Measurements from ENCODE around the gene ADCY2. TPM values are rescaled to one million over a fixed set of nuclear protein-coding genes. Genes with fewer than 3 reads are reported as not detected.

ADCY2 gene
- total RNA-seq, 2 experiments from 2014 or later, result not detected

- Mint-ChIP-seq H3K36me3 (ENCODE audit: low read depth) (no peaks in the 10 kb centered on the region), H3K27me3 (peaks cover 29% of the 10 kb centered on the region), H3K9me3 (no peaks in the 10 kb centered on the region), H3K4me1 (ENCODE audit: low read depth) (no peaks in the 10 kb centered on the region), H3K27ac (no peak overlapping the region), H3K4me3 (no peak overlapping the region)
- POLR2A ChIA-PET, result no interaction called here
- intact Hi-C loops (cut with micrococcal nuclease), result no loop called here
- no peak for ATAC-seq
- no peak for DNase-seq
- CTCF ChIA-PET, result interaction anchor here (1.1 kb wide), 1 partner anchor 12 kb away, joined by 3 read pairs; no protein-coding TSS in a partner anchor
- no peak for TF ChIP-seq CTCF (IDR thresholded peaks at IDR 0.05)
Measured at GRCh38 chr5:7756453-7756852, 360.5 kb downstream of the ADCY2 start.

- Mint-ChIP-seq H3K27me3 (peaks cover 17% of the 10 kb centered on the region), H3K27ac (no peak overlapping the region), H3K9me3 (no peaks in the 10 kb centered on the region), H3K36me3 (ENCODE audit: low read depth) (no peaks in the 10 kb centered on the region), H3K4me1 (ENCODE audit: low read depth) (no peaks in the 10 kb centered on the region), H3K4me3 (no peak overlapping the region)
- ChIA-PET POLR2A (no interaction called here), CTCF (no interaction called here)
- DNase-seq (no peak), ATAC-seq (no peak)
- intact Hi-C loops (cut with micrococcal nuclease), result no loop called here
- TF ChIP-seq CTCF (IDR thresholded peaks at IDR 0.05), result no peak
Measured at GRCh38 chr5:7759257-7759871, 363.4 kb downstream of the ADCY2 start.

DNA sequence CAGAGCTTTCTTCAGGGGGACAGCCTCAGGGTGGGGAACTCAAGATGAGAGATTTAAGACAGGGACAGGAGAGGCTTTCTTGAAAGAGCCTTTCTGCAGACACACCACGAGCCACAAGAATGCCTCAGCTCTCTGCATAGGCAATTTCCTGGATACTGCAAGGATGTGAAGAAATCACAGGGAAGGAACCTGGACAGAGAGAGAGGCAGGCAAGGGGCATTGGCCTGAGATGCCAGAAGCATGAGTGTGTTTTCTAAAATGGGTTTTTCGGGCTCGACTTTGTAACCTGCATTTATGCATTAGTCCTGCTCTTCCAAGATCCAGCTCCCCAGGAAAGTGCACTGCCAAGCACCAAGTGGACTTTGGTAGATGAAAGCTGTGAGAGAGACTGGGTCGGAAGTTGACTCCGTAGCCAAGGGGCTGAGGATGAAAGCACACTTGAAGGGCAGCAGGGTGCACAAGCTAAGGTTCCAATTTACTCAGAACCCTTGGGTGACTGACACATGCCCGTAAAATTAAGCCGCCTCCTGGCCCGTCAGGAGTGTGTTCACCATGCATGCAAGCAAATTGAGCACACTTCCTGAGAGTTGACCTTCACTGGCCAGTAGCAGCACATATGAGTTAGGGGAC lies 364.1 kb downstream of the ADCY2 start:
- no peak overlapping the region for H3K4me3 Mint-ChIP-seq

DNA sequence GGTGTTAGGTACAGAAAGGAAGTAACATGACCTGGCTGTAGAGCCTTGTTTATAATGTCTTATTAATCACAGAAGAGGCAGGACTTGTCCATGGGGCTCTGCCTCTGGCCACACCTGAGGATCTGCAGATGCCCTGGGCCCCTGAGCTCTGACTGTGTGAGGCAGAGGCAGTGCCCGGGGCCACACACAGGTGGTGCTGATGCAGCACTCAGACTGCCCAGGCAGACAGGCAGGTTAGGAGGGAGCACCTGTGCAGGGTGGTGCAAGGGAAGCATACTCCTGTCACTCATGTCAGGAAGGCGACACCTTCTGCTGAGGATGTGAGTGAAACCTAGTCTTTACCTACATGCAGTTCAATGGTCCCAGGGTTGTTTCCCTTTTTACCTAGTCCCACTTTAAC lies 366.3 kb downstream of the ADCY2 start:
- no peak for ATAC-seq
- no peaks in the 10 kb centered on the region for H3K36me3 Mint-ChIP-seq (ENCODE audit: low read depth)
- H3K27ac Mint-ChIP-seq, result no peak overlapping the region
- H3K4me3 Mint-ChIP-seq, result no peak overlapping the region
- CTCF ChIA-PET, result interaction anchor here (1.3 kb wide), 1 partner anchor 8 kb away, joined by 3 read pairs; no protein-coding TSS in a partner anchor
- TF ChIP-seq CTCF (IDR thresholded peaks at IDR 0.05), result no peak
- DNase-seq, result no peak
- intact Hi-C loops (cut with micrococcal nuclease), result no loop called here
- no peaks in the 10 kb centered on the region for H3K9me3 Mint-ChIP-seq
- H3K27me3 Mint-ChIP-seq, result peaks cover 9% of the 10 kb centered on the region
- H3K4me1 Mint-ChIP-seq (ENCODE audit: low read depth), result no peaks in the 10 kb centered on the region
- POLR2A ChIA-PET, result no interaction called here

More for the DNA sequence above, 364.1 kb downstream of the ADCY2 start:
- ChIA-PET CTCF (no interaction called here), POLR2A (interaction anchor here (0.6 kb wide), 1 partner anchor 1824 kb away, joined by 3 read pairs; no protein-coding TSS in a partner anchor)
- Mint-ChIP-seq H3K27ac (no peak overlapping the region), H3K9me3 (no peaks in the 10 kb centered on the region), H3K27me3 (peaks cover 14% of the 10 kb centered on the region), H3K4me1 (ENCODE audit: low read depth) (no peaks in the 10 kb centered on the region), H3K36me3 (ENCODE audit: low read depth) (no peaks in the 10 kb centered on the region)
- intact Hi-C loops (cut with micrococcal nuclease), result no loop called here
- ATAC-seq (no peak), DNase-seq (no peak)
- no peak for TF ChIP-seq CTCF (IDR thresholded peaks at IDR 0.05)

GRCh38 chr5:7763621-7764072 lies 367.7 kb downstream of the ADCY2 start:
- ChIA-PET CTCF (no interaction called here), POLR2A (no interaction called here)
- Mint-ChIP-seq H3K9me3 (no peaks in the 10 kb centered on the region), H3K4me3 (no peak overlapping the region), H3K27me3 (peaks cover 5% of the 10 kb centered on the region), H3K4me1 (ENCODE audit: low read depth) (no peaks in the 10 kb centered on the region), H3K27ac (no peak overlapping the region), H3K36me3 (ENCODE audit: low read depth) (no peaks in the 10 kb centered on the region)
- no peak for TF ChIP-seq CTCF (IDR thresholded peaks at IDR 0.05)
- intact Hi-C loops (cut with micrococcal nuclease), result no loop called here
- DNase-seq (no peak), ATAC-seq (no peak)

Data from activated CD8-positive, alpha-beta T cell treated with anti-CD3 and anti-CD28 coated beads for 36 hours (primary cell).